Pancreas (tissue), 10 donors: ENCODE measurements around the gene ATXN10. TPM values are rescaled to one million over a fixed set of nuclear protein-coding genes. Genes with fewer than 3 reads are reported as not detected.

Source experiments
- ATAC-seq, 4 donors: fragments of 200-7000 bp; cut with Tn5 transposase; one replicate each; pipeline versions ENCODE4 v1.8.0 to v1.9.1; 2020; ENCODE audit warnings: mild to moderate bottlenecking in 4 of 4, moderate library complexity in 4 of 4
- DNase-seq, 6 donors: peaks; one replicate each; pipeline ENCODE4 v3.0.0-alpha.2; 2020
- FAIRE-seq: peaks from 2 replicates; lab custom pipeline; 2012; peaks lifted over from hg19 to GRCh38; lab: Jason Lieb, UNC
- H3K27ac ChIP-seq, 4 donors: fragments of 200-600 bp; sonication (generic); 1 replicate in 3 of 4; 2 replicates in 1 of 4; pipeline versions ENCODE4 v1.5.0 to v1.8.0; 2020
- H3K27me3 ChIP-seq, 4 donors: fragments of 200-600 bp; one replicate each; pipeline ENCODE4 v1.8.0; 2021
- H3K36me3 ChIP-seq, 3 donors: fragments of 200-600 bp; sonication (generic) in 1 of 3; one replicate each; pipeline versions ENCODE4 v1.5.0 to v1.8.0; 2020 to 2021
- H3K4me1 ChIP-seq, 3 donors: fragments of 200-600 bp; one replicate each; pipeline ENCODE4 v1.8.0; 2021
- H3K4me3 ChIP-seq, 4 donors: fragments of 200-600 bp; sonication (generic) in 2 of 4; one replicate each; pipeline versions ENCODE4 v1.5.0 to v1.8.0; 2020 to 2021
- H3K9me3 ChIP-seq, 4 donors: fragments of 200-600 bp; one replicate each; pipeline ENCODE4 v1.8.0; 2021
- WGBS, 2 donors: extraction: QIAGEN DNeasy Blood & Tissue Kit; methylation state at CpG; one replicate each; pipeline ENCODE4 v1.1.7; 2013; 5-methylcytosine and 5-hydroxymethylcytosine counted together
- intact Hi-C, 3 donors: fragments of 100-400 bp; cut with DNase I; formaldehyde crosslinking; loops; one replicate each; pipeline versions ENCODE4 v1.11.1 to v1.14.2; 2022
- polyA plus RNA-seq, 2 donors: library from polyadenylated mRNA; stranded (reverse); fragments of 200-250 nt; gene quantifications; one replicate each; pipeline ENCODE4 v1.2.3, GENCODE V29; 2013
- total RNA-seq, 6 donors: library from RNA; stranded (reverse); fragmentation: NEBNext Ultra II Directional in 4 of 6; extraction: Animal tissue kit (Norgen Biotek cat#: 25700) in 4 of 6; gene quantifications; one replicate each; pipeline versions ENCODE4 v1.2.1 to v1.2.4, GENCODE V29; 2021 to 2023
- TF ChIP-seq, protein P1 (sequence below), 4 donors: fragments of 200-600 bp; sonication (generic) in 3 of 4; IDR thresholded peaks; one replicate each; pipeline versions ENCODE4 v1.5.0 to v1.8.0; 2021; ENCODE audit warnings: antibody characterized with exemption in 4 of 4
- donor health status: healthy with polysubstance abuse.
- donor health status: DM: no; HTN: no; CAD: no; lungs with moderate emphysema.
- donor health status: DM: no; HTN: no; CAD: no.
- donor health status: control.
- donor health status: control.
- donor health status: Bipolar disorder and iron deficiency.
- donor health status: DM: yes; HTN: yes; CAD: no.
- donor health status: DM: no; HTN: no; CAD: no.
- donor health status: DM: no; HTN: no; CAD: no.
- donor health status: DM: yes; HTN: yes; CAD: no.

ATXN10 gene
- total and polyA plus RNA-seq, 8 donors: 19.1 to 75.1 (median 62.4) TPM

DNA sequence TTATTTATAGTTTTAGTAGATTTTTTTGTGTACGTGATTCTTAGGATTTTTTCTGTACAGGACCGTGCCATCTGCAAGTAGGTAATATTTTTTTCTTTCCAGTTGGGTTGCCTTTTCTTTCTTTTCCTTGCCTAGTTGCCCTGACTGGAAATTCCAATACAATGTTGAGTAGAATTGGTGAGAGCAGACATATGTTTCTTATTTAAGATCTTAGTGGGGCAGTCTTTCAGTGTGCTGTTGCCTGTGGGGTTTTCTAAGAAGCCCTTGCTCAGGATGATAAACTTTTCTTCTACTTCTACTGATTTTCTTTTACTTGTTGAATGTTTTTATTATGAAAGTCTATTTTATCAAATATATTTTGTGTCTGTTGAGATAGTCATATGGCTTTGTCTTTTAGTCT lies 33.0 kb downstream of the ATXN10 start:
- FAIRE-seq: no peak
- DNase-seq: no peak
- Histone ChIP-seq H3K9me3 (no peaks in the 10 kb centered on the region), H3K36me3 (peaks cover 0 to 33% (median 16%) of the 10 kb centered on the region in 3 donors), H3K27me3 (no peaks in the 10 kb centered on the region), H3K27ac (no peak overlapping the region), H3K4me3 (no peak overlapping the region), H3K4me1 (no peaks in the 10 kb centered on the region)
- 93 to 95% methylated on average over 2 of the region's 2 CpGs for WGBS, 2 donors
- intact Hi-C loops: no loop called here
- TF ChIP-seq, protein P1, sequence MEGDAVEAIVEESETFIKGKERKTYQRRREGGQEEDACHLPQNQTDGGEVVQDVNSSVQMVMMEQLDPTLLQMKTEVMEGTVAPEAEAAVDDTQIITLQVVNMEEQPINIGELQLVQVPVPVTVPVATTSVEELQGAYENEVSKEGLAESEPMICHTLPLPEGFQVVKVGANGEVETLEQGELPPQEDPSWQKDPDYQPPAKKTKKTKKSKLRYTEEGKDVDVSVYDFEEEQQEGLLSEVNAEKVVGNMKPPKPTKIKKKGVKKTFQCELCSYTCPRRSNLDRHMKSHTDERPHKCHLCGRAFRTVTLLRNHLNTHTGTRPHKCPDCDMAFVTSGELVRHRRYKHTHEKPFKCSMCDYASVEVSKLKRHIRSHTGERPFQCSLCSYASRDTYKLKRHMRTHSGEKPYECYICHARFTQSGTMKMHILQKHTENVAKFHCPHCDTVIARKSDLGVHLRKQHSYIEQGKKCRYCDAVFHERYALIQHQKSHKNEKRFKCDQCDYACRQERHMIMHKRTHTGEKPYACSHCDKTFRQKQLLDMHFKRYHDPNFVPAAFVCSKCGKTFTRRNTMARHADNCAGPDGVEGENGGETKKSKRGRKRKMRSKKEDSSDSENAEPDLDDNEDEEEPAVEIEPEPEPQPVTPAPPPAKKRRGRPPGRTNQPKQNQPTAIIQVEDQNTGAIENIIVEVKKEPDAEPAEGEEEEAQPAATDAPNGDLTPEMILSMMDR (IDR thresholded peaks at IDR 0.05): no peak
- ATAC-seq: no peak

DNA sequence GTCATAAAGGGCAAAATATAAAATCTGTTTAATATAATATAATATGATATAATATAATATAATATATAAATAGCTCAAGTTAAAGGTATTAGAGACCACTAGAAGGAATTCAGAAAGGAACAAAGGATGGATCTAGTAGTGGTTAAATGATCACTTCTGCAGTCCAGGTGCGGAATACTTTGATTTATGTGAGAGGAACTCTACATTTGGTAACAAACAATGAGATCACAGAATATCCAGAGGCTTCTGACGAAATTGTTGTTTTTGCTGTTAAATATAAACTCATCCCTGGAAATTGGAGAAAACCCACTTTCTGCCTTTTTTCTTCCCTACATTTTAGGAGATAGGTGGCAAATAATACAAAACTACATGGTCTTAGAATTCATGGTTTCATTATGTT lies 36.0 kb downstream of the ATXN10 start:
- Histone ChIP-seq H3K36me3 (peaks cover 0 to 23% (median 11%) of the 10 kb centered on the region in 3 donors), H3K4me3 (no peak overlapping the region), H3K27ac (no peak overlapping the region), H3K27me3 (no peaks in the 10 kb centered on the region), H3K4me1 (no peaks in the 10 kb centered on the region), H3K9me3 (no peaks in the 10 kb centered on the region)
- WGBS, 2 donors: 90 to 95% methylated on average over 2 of the region's 2 CpGs
- TF ChIP-seq, protein P1 (IDR thresholded peaks at IDR 0.05): no peak
- DNase-seq: no peak
- intact Hi-C loops: no loop called here
- no peak for ATAC-seq
- no peak for FAIRE-seq

DNA sequence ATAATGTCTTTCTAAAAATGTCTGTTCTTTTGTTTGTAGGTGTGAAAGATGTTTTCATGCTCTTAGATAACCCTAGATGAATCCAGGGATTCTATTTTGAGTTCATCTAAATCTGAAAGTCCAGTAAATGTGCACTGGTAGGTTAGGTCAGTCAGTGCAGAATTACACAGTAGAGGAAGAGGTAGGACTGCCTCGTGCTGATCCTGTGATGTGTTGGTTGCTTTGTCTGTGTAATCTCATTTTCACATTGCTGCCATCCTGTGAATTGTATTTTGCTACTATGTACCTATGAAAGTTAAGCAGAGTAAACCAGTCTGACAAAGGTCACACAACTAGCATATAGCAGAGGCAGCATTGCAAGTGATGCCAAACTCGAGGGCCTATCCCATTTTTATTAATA lies 36.5 kb downstream of the ATXN10 start:
- FAIRE-seq (no peak), DNase-seq (no peak), ATAC-seq (no peak)
- H3K27me3 ChIP-seq: no peaks in the 10 kb centered on the region
- whole genome bisulfite sequencing, 2 donors: 79 to 86% methylated on average over 2 of the region's 2 CpGs
- TF ChIP-seq, protein P1 (IDR thresholded peaks at IDR 0.05): no peak
- intact Hi-C loops: no loop called here
- H3K4me3 ChIP-seq: no peak overlapping the region
- H3K27ac ChIP-seq: no peak overlapping the region
- no peaks in the 10 kb centered on the region for H3K4me1 ChIP-seq
- H3K36me3 ChIP-seq: peaks cover 0 to 18% (median 9%) of the 10 kb centered on the region in 3 donors
- no peaks in the 10 kb centered on the region for H3K9me3 ChIP-seq

DNA sequence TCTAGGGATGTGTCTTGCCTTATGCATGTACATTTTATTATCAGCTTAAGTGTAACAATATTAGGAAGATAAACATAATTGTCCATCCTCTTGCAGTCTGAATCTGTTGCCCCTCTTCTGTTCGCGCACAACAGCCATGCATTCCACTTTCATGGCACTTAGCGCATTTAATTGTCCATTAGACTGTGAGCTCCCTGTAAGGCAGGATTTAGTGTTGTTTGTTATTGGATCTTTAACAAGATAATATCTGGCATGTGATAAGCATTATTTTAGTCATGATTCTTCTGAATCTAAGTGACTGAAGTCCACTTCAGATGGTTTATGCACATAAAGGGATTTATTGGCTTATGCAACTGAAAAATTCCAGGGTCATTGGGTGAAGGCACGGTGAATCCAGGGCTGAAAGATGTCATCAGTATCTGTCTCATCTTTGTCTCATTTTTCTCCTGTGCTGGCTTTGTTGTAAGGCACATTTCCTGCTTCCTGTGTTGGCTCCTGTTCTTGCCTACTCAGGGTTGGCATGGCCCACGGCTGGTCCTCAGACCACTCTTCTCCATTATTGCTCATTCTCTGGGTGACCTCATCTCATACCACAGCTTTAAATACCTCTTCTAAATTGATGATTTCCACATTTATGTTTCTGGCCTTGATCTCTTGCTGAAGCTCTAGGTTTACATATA lies 37.6 kb downstream of the ATXN10 start:
- peaks cover 0 to 7% (median 1%) of the 10 kb centered on the region in 3 donors for H3K36me3 ChIP-seq
- H3K4me3 ChIP-seq: no peak overlapping the region
- TF ChIP-seq, protein P1 (IDR thresholded peaks at IDR 0.05): no peak
- intact Hi-C loops: no loop called here
- ATAC-seq: peak in 1 of 4 donors; percentile 54
- H3K4me1 ChIP-seq: no peaks in the 10 kb centered on the region
- no peak for DNase-seq
- 88 to 90% methylated on average over 5 of the region's 5 CpGs for WGBS, 2 donors
- no peaks in the 10 kb centered on the region for H3K9me3 ChIP-seq
- no peaks in the 10 kb centered on the region for H3K27me3 ChIP-seq
- FAIRE-seq: no peak
- H3K27ac ChIP-seq: no peak overlapping the region

DNA sequence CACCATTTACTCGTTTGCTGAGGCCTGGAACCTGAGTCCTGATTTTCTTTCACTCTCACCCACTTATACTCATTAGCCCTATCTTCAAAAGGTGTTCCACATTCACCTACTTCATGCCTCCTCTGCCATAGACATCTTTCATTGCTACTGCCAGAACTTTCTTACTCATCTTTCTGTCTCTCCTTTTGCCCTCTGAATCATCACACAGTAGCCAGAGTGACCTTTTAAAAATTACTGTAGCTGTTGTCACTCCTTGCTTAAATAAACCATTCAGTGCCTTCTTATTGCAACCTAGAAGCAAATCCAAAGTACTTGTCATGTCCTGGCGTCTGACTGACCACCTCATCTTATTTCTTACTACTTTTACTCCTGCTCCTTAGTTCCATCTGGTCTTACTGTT lies 38.2 kb downstream of the ATXN10 start:
- FAIRE-seq (no peak), ATAC-seq (no peak)

More for the DNA sequence above, 38.2 kb downstream of the ATXN10 start:
- no peak overlapping the region for H3K27ac ChIP-seq
- H3K4me1 ChIP-seq: no peaks in the 10 kb centered on the region
- intact Hi-C loops: no loop called here
- H3K27me3 ChIP-seq: no peaks in the 10 kb centered on the region
- H3K4me3 ChIP-seq: no peak overlapping the region
- H3K36me3 ChIP-seq: peaks cover 0 to 3% (median 0%) of the 10 kb centered on the region in 3 donors
- DNase-seq: no peak
- no peaks in the 10 kb centered on the region for H3K9me3 ChIP-seq
- TF ChIP-seq, protein P1 (IDR thresholded peaks at IDR 0.05): no peak
- 90 to 97% methylated on average over 2 of the region's 2 CpGs for WGBS, 2 donors
